HG03280 (cell line): ENCODE data around the gene BFAR.
"Not testable (repeated sequence)": the region's sequence is repeated elsewhere in the genome, so short reads cannot be mapped to it uniquely, and the experiment has no call there.

ENCODE experiments used
- ATAC-seq: cut with Tn5 transposase; IDR thresholded peaks from one replicate; pipeline ENCODE4 v1.9.1; 2021; ENCODE audit warnings: mild to moderate bottlenecking, moderate library complexity; ENCODE audit not compliant: unreplicated experiment

The BFAR gene, protein sequence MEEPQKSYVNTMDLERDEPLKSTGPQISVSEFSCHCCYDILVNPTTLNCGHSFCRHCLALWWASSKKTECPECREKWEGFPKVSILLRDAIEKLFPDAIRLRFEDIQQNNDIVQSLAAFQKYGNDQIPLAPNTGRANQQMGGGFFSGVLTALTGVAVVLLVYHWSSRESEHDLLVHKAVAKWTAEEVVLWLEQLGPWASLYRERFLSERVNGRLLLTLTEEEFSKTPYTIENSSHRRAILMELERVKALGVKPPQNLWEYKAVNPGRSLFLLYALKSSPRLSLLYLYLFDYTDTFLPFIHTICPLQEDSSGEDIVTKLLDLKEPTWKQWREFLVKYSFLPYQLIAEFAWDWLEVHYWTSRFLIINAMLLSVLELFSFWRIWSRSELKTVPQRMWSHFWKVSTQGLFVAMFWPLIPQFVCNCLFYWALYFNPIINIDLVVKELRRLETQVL

DNA sequence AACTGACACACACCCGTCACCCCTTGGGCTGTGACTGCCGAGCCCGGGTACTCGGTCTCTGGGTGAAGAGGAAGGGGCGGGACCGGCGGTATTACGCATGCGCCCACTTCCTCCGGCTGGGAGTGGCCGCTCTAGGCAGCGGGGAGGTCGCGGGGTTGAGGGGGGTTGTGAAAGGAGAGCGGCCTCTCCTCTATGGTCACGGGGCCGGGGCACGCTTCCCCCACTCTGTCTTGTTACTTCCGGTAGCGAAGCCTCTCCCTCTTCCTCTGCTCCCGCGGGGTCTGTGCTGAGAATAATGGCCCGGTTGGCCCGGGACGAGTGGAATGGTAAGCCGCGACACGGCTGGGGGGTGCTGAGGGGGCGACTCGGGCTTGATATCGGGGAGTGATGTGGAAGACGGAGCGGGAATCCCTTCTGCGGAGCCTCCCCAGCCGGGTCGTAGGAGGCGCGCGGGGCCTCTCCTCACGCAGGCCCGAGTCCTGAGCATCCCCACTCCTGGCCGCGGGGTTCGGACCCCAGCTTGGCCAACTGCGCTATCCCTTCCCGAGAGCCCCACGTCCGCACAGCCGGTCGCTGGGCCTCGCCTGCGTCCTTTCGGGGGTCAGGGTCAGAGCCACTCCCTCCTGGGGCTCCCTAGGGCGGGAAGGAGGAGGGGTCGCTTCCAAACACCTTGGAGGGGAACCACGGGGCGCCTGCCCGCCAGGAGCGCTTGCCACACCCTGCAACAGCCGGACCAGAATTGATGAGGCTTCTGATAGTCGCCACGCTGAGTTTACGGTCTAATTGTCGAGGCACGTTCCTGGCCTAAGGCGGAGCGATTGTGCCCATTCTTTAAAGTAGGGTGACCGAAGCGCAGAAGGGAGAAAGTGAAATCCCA, at the start of gene BFAR:
BFAR (plus strand) TSS at position 259 of the 877 bp plus-strand sequence. CDS start 11,396 bp downstream, outside the sequence.
- ATAC-seq = peak; percentile 70

DNA sequence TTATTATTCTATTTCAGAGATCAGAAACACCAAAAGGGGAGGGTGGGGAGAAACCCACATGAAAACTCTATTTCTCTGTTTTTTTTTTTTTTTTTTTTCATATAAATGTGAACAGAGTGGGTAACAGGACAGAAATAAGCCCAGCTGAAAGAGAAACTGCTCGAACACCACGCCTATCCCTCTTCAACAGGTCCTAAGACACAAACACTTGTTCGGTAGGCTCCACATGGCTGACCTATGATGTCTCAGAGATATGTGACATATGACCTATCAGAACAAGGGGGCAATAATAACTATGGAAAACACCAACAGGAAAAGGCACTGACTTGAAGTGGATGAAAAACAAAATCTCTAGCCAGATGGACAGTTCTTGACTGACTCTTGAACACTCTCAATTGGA, 47.5 kb upstream of the BFAR start:
- no peak for ATAC-seq

DNA sequence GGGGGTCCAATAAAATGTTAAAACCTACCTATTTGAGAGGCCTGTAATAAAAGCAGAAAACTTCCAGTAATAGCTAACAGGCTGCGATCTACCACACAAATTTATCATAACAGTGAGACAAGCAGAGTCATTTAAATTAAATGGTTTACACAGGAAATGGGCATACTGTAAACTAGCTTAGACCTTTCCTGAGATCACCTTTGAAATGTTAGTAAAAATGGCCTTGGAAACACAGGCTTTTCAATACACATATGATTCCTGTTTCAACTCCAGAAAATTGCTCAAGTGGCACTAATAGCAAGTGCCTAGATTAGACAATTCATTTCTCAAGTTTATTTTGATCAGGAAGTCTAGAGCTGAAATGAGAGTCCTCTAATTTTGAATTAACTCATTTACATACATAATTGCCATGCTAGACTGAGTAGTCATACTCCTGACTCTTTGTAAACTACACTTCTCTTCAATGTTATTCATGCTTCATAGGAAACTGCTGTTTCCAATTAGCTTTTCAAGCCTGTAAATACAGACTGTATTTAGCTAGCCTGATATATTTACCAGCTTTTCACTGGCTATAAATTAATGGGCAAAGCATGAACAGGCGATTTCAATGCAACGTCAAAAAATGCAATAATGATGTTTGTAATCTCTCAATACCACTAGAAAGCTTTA, 46.0 kb upstream of the BFAR start:
- no peak for ATAC-seq

DNA sequence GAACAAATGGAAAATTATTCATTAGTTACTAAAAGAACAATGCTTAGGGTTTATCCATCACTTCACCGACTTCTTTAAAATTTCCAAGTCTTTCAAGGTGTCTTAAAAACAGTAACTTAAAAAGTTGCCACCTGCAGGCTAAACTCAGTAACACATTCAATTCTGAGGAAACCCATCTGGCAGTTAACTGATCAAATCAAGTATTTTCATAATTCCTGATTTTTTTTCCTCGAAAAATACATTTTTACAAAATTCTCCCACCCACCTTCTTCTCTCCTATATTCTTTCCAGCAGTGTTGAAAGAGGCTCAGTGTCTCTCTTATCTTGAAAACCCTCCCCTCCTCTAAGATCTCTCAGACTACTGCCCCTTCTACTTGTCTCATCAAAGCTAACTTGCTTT, 32.6 kb upstream of the BFAR start:
- ATAC-seq = no peak

DNA sequence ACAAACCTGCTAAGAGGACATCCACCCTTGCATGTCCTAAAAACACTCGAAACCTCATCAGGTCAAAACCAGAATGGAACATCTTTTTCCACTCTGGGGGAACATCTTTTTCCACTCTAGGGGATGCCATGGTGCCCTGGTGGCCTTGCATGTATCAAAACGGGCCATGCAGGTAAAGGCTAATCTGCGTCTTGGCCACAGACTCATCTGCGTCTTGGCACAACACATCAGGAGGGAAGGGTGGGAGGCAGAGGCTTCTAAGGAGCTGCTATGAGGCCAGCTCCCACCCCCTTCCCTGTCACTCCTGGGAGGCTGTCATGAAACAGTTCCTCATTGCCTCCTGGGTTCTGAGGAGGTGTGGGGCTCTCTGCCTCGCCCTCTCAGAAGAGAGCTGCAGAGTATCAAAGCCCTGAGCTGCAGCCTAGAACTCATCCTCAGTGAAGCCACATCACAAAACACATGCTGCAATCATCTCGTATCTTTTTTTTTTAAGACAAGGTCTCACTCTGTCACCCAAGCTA, 30.2 kb upstream of the BFAR start:
- ATAC-seq = no peak

DNA sequence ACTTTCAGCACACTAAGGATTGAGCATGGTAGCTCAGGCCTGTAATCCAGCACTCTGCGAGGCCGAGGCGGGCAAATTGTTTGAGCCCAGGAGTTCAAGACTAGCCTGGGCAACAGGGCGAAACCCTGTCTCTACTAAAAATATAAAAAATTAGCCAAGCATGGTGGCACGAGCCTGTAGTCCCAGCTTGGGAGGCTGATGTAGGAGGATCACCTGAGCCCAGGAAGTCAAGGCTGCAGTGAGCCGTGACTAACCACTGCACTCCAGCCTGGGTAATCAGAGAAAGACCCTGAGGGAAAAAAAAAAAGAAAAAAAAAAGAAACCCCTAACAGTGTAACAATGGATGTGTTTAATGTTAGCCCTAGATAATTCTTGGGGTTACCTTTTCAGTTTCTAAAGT, 26.6 kb upstream of the BFAR start:
- no peak for ATAC-seq

DNA sequence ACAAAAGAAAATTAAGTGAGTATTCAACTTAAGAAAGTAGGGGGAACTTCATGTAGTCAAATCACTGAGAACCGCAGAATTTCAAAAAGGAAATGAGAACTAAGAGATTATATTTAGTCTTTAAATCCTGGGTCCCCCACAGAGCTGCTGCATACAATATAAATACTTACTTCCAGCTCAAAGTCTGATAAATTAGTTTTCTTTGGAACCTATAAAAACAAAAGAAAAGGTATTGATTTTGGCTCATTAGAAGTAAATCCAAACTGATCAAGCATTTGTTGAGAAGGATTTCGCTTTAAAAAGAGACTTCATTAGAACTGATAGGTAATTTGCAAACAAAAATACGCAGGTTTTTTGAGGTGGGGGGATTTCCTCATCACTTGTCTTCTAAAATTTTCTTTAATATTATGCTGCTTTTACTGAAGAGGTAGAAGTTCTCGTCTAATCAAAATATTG, 24.6 kb upstream of the BFAR start:
- ATAC-seq = no peak

DNA sequence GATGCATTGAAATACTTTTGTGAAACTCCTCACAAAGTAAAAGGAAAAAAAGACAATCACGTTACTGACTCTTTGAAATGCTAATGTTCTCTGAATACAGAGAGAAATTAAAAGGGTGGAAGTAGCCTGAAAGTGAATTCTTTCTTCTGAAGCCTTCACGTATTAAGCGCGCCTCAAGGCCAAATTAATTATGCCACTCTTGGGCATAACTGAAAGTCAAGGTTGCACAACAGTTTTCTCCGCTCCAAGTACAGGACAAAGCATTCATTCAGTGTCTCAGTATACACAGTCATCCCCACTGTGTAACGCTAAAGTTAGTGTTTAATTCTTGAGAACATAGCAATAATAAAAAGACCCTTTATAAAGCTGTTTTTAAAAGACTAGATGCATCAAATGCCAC, 24.1 kb upstream of the BFAR start:
- no peak for ATAC-seq

DNA sequence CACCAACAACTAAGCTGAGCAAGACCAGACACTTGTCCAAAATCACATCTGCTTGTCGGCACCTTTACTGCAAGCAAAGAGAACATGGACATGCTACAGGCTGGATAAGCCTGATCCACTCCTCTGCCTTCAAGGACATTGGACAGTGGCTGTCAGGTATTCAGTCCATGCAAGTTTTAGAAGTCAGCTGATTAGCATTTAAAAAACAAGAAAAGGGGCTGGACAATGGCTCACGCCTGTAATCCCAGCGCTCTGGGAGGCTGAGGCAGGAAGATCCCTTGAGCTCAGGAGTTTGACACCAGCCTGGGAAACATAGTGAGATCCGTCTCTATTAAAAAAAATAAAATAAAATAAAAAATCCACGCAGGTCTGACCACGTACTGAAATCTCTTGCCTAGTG, 23.0 kb upstream of the BFAR start:
- ATAC-seq = no peak

DNA sequence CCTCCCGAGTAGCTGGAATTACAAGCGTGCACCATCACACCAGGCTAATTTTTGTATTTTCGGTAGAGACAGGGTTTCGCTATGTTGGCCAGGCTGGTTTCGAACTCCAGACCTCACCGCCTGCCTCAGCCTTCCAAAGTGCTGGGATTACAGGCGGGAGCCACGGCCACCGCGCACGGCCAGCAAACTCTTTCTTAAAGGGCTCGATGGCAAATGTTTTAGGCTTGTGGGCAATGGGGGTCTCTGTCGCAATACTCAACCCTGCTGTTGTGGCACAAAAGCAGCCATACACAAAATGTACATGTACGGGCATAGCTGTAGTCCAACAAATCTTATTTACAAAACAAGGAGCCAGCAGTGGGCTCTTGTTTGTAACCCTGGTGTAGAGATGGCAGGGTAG, 21.1 kb upstream of the BFAR start:
- no peak for ATAC-seq

DNA sequence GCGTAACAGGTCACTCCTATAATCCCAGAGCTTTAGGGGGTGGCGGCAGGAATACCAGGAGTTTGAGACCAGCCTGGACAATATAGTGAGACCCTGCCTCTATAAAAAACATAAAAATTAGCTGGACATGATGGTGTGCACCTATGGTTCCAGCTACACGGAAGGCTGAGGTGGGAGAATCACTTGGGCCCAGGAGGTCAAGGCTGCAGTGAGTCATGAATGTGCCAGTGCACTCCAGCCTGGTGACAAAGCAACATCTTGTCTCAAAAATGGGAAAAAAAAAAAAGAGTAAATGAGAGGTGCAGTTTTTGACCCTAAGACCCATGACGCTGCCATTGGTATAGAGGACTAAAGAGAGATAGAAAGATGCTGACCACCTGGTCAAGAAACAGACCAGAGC, 18.8 kb upstream of the BFAR start:
- ATAC-seq = no peak

DNA sequence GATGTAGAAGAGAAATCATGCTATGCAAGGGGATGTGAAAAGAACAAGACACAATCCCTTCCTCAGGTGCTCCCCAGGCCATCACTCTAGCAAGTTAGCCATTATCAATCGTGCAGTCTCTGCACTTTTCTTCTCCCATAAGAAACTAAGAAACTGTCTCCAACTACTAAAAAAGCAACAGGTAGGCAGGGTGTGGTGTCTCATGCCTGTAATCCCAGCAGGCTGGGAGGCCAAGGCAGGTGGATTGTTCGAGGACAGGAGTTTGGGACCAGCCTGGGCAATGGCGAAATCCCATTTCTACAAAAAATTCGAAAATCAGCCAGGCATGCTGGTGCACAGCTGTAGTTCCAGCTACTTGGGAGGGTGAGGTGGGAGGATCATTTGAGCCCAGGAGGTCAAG, 16.5 kb upstream of the BFAR start:
- no peak for ATAC-seq

DNA sequence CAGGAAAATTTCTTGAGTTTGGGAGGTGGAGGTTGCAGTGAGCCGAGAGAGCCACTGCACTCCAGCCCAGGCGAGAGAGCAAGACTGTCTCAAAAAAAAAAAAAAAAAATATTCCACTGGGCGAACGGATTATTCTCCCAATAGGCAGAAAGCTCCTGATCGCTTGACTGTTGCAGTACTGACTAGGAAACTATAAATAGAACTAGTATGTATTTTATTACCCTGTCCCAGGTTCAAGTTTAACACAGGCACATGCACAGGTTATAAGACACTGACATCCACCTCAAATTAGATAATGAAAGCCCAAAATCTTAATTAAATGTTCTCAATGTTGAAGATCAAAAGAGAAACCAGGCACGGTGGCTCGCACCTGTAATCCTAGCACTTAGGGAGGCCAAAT, 14.2 kb upstream of the BFAR start:
- ATAC-seq = no peak

DNA sequence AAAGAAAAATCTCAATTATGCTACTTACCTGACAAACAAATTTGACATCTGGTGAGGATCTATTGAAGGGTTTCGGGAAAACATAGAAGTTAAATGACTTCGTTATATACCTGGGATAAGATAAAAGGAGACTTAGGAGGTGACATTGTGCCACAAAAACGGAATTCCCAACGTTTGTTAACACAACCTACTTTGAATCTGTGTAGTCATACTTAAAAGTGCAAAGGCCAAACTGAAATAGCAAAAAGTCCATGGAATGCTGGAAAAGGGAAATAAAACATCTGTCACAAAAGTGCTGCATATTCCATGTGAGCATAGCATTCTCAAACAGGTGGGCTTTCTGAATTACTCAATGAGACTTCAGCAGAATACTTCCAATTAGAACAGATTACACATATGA, 5.7 kb upstream of the BFAR start:
- ATAC-seq = no peak

DNA sequence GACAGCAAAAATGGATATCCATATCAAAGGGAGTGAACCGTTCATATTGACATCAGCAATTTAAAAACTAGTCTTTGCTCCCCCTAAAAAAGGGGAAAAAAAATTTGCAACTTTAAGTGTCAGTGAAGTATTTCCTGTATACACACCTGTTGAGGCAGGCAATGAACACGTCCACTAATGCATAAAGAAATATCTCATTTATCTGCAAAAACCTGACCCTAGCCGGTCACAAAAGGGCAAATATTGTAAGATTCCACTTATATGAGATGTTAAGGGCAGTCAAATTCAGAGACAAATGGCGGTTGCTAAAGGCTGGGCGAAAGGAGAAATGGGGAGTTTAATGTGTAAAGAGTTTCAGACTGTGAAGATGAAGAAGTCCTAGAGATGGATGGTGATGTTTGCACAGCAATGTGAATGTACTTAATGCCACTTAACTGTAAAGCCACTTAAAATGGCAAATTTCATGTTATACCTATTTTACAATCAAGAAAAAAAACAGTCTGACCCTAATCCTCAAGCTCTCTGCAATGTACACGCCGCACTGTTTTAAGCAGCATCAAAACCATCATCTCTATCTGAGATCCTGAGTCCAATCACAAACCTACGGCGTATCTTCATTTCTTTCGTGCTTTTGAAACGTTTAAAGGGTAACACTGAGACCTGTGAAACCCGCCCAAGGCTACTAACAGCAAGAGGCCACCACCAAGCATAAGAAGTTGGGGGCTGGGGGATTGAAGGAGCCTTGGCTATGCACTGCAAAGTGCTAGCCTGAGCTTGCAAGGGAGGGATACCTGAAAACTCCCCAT, 3.7 kb upstream of the BFAR start:
- ATAC-seq = no peak

DNA sequence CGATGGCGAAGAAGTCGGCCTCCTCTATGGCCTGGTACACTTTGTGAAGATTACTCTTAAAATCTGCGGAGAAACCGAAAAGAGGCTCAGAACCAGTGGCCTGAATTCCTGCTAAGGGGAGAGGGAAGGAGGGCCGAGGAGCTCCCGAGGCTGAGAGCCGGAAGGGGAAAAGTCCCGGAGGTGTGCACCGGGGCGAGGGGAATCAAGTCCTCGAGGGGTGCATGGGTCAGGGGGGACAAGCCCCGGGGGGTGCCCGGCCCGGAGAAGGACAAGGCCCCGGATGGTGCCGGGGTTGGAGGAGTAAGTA, 3.2 kb upstream of the BFAR start:
- peak; percentile 1 for ATAC-seq

DNA sequence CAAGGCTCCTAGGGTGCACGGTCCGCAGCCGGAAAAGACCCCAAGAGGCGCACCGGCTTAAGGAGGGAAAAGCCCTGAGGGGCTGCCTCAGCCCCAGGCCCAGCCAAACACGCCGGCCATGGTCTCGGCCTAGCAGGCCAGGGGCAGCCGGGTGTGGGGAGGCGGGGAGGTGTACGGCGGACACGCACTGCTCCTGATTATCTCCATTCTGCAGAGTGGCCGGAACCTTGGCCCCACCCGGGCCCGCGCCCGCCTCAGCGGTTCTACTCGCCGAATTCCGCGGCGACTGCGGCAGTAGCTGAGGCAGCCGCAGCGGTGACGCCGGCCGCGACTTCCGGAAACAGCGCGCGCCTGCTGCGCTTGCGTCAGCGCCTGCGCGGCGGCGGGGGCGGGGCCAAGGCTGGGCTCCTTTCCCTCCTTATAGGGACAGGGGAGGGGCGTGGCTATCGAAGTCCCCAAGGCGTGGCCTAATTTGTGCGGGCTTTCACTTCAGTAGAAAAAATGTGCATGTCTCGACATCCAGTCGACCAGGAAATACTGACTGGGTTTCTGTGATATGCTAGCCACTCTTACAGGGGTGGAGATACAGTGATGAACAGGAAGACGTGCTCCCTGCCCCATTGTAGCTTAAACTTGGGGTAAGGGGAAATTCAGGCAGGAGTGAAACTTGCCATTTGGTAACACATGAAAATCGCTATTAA, 2.7 kb upstream of the BFAR start, which contains the start of gene PARN:
PARN (minus strand) TSS at position 342 of the 701 bp plus-strand sequence; CDS start at position 207, 135 bp downstream.
- ATAC-seq = peak; percentile 53

DNA sequence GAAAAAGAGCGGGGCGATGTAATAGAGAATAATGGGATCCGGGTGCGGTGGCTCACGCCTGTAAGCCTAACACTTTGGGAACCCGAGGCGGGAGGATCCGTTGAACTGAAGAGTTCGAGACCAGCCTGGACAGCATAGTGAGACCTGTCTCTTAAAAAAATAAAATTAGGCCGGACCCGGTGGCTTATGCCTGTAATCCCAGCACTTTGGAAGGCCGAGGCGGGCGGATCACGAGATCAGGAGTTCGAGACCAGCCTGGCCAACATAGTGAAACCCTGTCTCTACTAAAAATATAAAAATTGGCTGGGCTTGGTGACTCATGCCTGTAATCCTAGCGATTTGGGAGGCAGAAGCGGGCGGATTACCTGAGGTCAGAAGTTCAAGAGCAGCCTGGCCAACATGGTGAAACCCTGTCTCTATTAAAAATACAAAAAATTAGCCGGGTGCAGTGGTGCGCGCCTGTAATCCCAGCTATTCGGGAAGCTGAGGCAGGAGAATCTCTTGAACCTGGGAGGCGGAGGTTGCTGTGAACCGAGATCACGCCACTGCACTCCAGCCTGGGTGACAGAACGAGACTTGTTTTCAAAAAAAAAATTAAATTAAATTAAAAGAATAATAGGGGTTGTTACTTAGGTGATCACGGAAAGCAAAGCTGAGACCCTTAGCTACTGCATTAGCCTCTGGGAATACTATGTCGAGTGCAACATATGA, 2.0 kb upstream of the BFAR start:
- ATAC-seq = not testable (repeated sequence)

DNA sequence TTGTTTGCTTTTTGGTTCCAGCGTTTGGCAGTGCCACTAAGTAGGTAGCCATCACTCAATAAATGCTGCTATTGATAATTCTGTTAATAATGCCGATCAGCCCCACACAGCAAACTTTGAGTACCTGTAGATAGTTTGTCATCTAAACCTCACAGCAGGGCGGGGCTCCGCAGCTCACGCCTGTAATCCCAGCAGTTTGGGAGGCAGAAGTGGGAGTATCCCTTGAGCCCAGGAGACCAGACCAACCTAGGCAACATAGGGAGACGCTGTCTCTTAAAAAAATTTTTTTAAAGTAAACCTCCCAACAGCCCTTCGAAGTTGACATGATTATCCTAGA, 1.6 kb downstream of the BFAR start:
- ATAC-seq = no peak
